ENCODE data around the gene SPINK4. TPM values are rescaled to one million over a fixed set of nuclear protein-coding genes. Genes with fewer than 3 reads are reported as not detected.
A peak's percentile ranks its signal among the peaks of the same experiment; 100 is the strongest.

Gene SPINK4
- total RNA-seq, 2 experiments from 2014 or later, result not detected

DNA sequence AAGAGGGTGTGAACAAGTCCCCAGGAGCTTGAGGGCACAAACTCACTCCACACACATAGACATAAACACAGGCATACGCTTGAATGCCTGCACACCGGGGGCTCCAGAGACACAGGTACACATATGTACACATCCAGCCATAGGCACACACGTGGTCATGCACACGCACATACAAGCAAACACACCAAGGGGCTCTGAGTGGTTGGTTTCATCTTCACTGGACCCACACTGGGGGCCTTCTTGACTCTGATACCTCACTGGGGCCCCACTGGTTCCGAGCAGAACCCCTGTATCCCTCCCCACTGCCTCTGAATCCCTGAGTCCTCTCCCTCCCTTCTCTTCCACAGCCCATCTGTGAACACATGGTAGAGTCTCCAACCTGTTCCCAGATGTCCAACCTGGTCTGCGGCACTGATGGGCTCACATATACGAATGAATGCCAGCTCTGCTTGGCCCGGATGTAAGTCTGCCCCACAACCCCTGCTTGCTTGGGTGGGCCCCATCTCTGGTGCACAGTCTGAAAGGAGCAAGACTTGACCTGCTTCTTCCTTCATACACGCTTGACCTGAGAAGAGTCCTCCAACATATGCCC is 6.4 kb downstream of the SPINK4 start:
- DNase-seq (peak in 1 of 14 experiments; percentile 1), ATAC-seq (ENCODE audit: poor library complexity) (no peak)
- H3K4me1 Mint-ChIP-seq (ENCODE audit: low read depth), result no peaks in the 10 kb centered on the region
- intact Hi-C loops (cut with DNase I, micrococcal nuclease), result no loop called here
- Histone ChIP-seq H3K36me3 (ENCODE audit: insufficient read depth, low read length) (peaks cover 9% of the 10 kb centered on the region), H3K27ac (ENCODE audit: low read depth in 1 of 2, low read length in 2 of 2) (no peak overlapping the region), H3K9me3 (ENCODE audit: control insufficient read depth in 1 of 2, insufficient read depth in 1 of 2, low read length in 2 of 2) (no peaks in the 10 kb centered on the region), H3K4me3 (ENCODE audit: low read length) (no peak overlapping the region), H3K27me3 (ENCODE audit: control insufficient read depth in 1 of 2, insufficient read depth in 2 of 2, low read length in 2 of 2) (no peaks in the 10 kb centered on the region), H3K4me1 (ENCODE audit: insufficient read depth, low read length) (no peaks in the 10 kb centered on the region)
- no peak overlapping the region for H3K27ac Mint-ChIP-seq
- H3K9me3 Mint-ChIP-seq, result no peaks in the 10 kb centered on the region
- no peak for TF ChIP-seq CTCF (IDR thresholded peaks at IDR 0.05)
- H3K4me3 Mint-ChIP-seq, result no peak overlapping the region
- POLR2A ChIA-PET, result no interaction called here
- no peaks in the 10 kb centered on the region for H3K27me3 Mint-ChIP-seq
- peaks cover 37% of the 10 kb centered on the region for H3K36me3 Mint-ChIP-seq (ENCODE audit: low read depth)
- CTCF ChIA-PET, result no interaction called here

DNA sequence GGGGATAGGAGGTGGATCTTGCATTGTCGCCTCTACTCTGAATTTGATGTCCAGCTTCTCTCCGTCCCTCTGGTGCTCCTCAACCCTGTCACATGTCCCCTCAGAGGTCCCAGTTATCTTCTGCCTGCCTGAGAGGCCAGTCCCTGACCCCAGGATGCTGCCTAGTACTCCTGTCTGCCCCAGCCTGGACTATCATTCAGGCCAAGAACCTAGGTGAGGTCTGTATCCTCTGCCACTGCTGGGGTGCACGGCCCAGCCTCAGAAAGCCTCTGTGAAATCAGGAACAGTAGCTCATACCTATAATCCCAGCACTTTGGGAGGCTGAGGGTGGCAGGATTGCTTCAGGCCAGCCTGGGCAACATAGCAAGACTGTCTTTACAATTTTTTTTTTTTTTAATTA is 8.6 kb downstream of the SPINK4 start:
- H3K4me1 ChIP-seq (ENCODE audit: insufficient read depth, low read length), result no peaks in the 10 kb centered on the region
- Mint-ChIP-seq H3K27ac (no peak overlapping the region), H3K4me1 (ENCODE audit: low read depth) (no peaks in the 10 kb centered on the region), H3K9me3 (no peaks in the 10 kb centered on the region), H3K4me3 (no peak overlapping the region), H3K27me3 (no peaks in the 10 kb centered on the region), H3K36me3 (ENCODE audit: low read depth) (peaks cover 53% of the 10 kb centered on the region)
- intact Hi-C loops (cut with DNase I, micrococcal nuclease), result no loop called here
- DNase-seq (no peak), ATAC-seq (ENCODE audit: poor library complexity) (no peak)
- no peak overlapping the region for H3K4me3 ChIP-seq (ENCODE audit: low read length)
- no peaks in the 10 kb centered on the region for H3K9me3 ChIP-seq (ENCODE audit: control insufficient read depth in 1 of 2, insufficient read depth in 1 of 2, low read length in 2 of 2)
- no peak for TF ChIP-seq CTCF (IDR thresholded peaks at IDR 0.05)
- ChIA-PET POLR2A (no interaction called here), CTCF (no interaction called here)
- peaks cover 23% of the 10 kb centered on the region for H3K36me3 ChIP-seq (ENCODE audit: insufficient read depth, low read length)
- H3K27me3 ChIP-seq (ENCODE audit: control insufficient read depth in 1 of 2, insufficient read depth in 2 of 2, low read length in 2 of 2), result no peaks in the 10 kb centered on the region
- H3K27ac ChIP-seq (ENCODE audit: low read depth in 1 of 2, low read length in 2 of 2), result no peak overlapping the region

DNA sequence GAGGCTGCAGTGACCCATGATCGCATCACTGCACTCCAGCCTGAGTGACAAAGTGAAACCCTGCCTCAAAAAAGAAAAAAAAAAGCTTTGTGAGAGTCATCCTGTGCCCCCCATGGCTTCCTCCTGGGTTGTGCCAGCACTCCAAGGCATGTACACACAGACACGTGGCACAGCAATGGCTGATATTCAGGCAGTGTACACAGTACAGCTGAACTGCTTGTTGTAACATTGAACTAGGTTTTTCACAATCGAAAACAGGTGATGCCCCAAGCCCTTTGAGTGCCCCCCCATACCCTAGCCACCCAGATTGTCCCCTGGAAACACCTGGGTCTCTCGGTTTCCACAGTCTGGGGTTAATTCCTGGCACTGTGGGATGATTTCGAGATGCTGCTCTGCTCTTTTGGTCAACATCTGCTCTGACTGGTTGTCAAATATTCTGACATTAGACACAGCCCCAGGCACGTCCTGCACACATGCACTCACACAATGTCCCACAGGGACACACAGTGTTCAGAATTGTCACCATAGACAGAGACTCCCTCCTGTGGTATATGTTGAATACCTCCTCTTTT is 9.2 kb downstream of the SPINK4 start:
- peaks cover 28% of the 10 kb centered on the region for H3K36me3 ChIP-seq (ENCODE audit: insufficient read depth, low read length)
- DNase-seq (no peak), ATAC-seq (ENCODE audit: poor library complexity) (no peak)
- no peak overlapping the region for H3K4me3 ChIP-seq (ENCODE audit: low read length)
- no peaks in the 10 kb centered on the region for H3K9me3 ChIP-seq (ENCODE audit: control insufficient read depth in 1 of 2, insufficient read depth in 1 of 2, low read length in 2 of 2)
- Mint-ChIP-seq H3K9me3 (no peaks in the 10 kb centered on the region), H3K27ac (no peak overlapping the region), H3K4me1 (ENCODE audit: low read depth) (no peaks in the 10 kb centered on the region), H3K27me3 (no peaks in the 10 kb centered on the region), H3K36me3 (ENCODE audit: low read depth) (peaks cover 58% of the 10 kb centered on the region), H3K4me3 (no peak overlapping the region)
- no peaks in the 10 kb centered on the region for H3K4me1 ChIP-seq (ENCODE audit: insufficient read depth, low read length)
- POLR2A ChIA-PET, result no interaction called here
- no peak for TF ChIP-seq CTCF (IDR thresholded peaks at IDR 0.05)
- H3K27me3 ChIP-seq (ENCODE audit: control insufficient read depth in 1 of 2, insufficient read depth in 2 of 2, low read length in 2 of 2), result no peaks in the 10 kb centered on the region
- CTCF ChIA-PET, result no interaction called here
- no peak overlapping the region for H3K27ac ChIP-seq (ENCODE audit: low read depth in 1 of 2, low read length in 2 of 2)
- intact Hi-C loops (cut with DNase I, micrococcal nuclease), result no loop called here

All from CD4-positive, alpha-beta T cell (primary cell).